ENCODE measurements around the gene LILRB3.
"Not testable (repeated sequence)": the region's sequence is repeated elsewhere in the genome, so short reads cannot be mapped to it uniquely, and the experiment has no call there.

LILRB3 gene

GRCh38 chr19:54201172-54201701 is 21.6 kb downstream of the LILRB3 start:
- Histone ChIP-seq H3K36me3 (ENCODE audit: insufficient read depth, low read length) (peaks cover 35% of the 10 kb centered on the region), H3K27ac (ENCODE audit: low read depth, low read length) (peak overlapping the region; percentile 89), H2AFZ (ENCODE audit: low read length, unreplicated experiment) (no peak overlapping the region), H3K4me3 (ENCODE audit: low read depth, low read length) (peak overlapping the region; percentile 93), H3K27me3 (ENCODE audit: insufficient read depth, low read length) (no peaks in the 10 kb centered on the region), H3K79me2 (ENCODE audit: control insufficient read depth, insufficient read depth, low read length, unreplicated experiment) (peaks cover 52% of the 10 kb centered on the region), H3K4me1 (ENCODE audit: control insufficient read depth, insufficient read depth, low read length, unreplicated experiment) (peaks cover 31% of the 10 kb centered on the region)

GRCh38 chr19:54199401-54199800 is 23.4 kb downstream of the LILRB3 start:
- no peak overlapping the region for H3K4me3 ChIP-seq (ENCODE audit: low read depth, low read length)
- no peak overlapping the region for H3K27ac ChIP-seq (ENCODE audit: low read depth, low read length)
- no peak overlapping the region for H2AFZ ChIP-seq (ENCODE audit: low read length, unreplicated experiment)
- H3K79me2 ChIP-seq (ENCODE audit: control insufficient read depth, insufficient read depth, low read length, unreplicated experiment), result peaks cover 34% of the 10 kb centered on the region
- no peaks in the 10 kb centered on the region for H3K27me3 ChIP-seq (ENCODE audit: insufficient read depth, low read length)
- H3K4me1 ChIP-seq (ENCODE audit: control insufficient read depth, insufficient read depth, low read length, unreplicated experiment), result peaks cover 22% of the 10 kb centered on the region
- H3K36me3 ChIP-seq (ENCODE audit: insufficient read depth, low read length), result peaks cover 23% of the 10 kb centered on the region

GRCh38 chr19:54197121-54197520 is 25.7 kb downstream of the LILRB3 start:
- Histone ChIP-seq H3K27ac (ENCODE audit: low read depth, low read length) (no peak overlapping the region), H3K27me3 (ENCODE audit: insufficient read depth, low read length) (no peaks in the 10 kb centered on the region), H3K4me1 (ENCODE audit: control insufficient read depth, insufficient read depth, low read length, unreplicated experiment) (peaks cover 11% of the 10 kb centered on the region), H2AFZ (ENCODE audit: low read length, unreplicated experiment) (no peak overlapping the region), H3K4me3 (ENCODE audit: low read depth, low read length) (no peak overlapping the region), H3K79me2 (ENCODE audit: control insufficient read depth, insufficient read depth, low read length, unreplicated experiment) (peaks cover 24% of the 10 kb centered on the region), H3K36me3 (ENCODE audit: insufficient read depth, low read length) (peaks cover 10% of the 10 kb centered on the region)

GRCh38 chr19:54196536-54196935 is 26.3 kb downstream of the LILRB3 start:
- H3K4me1 ChIP-seq (ENCODE audit: control insufficient read depth, insufficient read depth, low read length, unreplicated experiment), result peaks cover 8% of the 10 kb centered on the region
- no peak overlapping the region for H2AFZ ChIP-seq (ENCODE audit: low read length, unreplicated experiment)
- peaks cover 4% of the 10 kb centered on the region for H3K36me3 ChIP-seq (ENCODE audit: insufficient read depth, low read length)
- peaks cover 24% of the 10 kb centered on the region for H3K79me2 ChIP-seq (ENCODE audit: control insufficient read depth, insufficient read depth, low read length, unreplicated experiment)
- H3K4me3 ChIP-seq (ENCODE audit: low read depth, low read length), result no peak overlapping the region
- no peaks in the 10 kb centered on the region for H3K27me3 ChIP-seq (ENCODE audit: insufficient read depth, low read length)
- no peak overlapping the region for H3K27ac ChIP-seq (ENCODE audit: low read depth, low read length)

GRCh38 chr19:54194463-54194862 is 28.3 kb downstream of the LILRB3 start:
- H3K36me3 ChIP-seq (ENCODE audit: insufficient read depth, low read length); H3K27me3 ChIP-seq (ENCODE audit: insufficient read depth, low read length); H3K4me1 ChIP-seq (ENCODE audit: control insufficient read depth, insufficient read depth, low read length, unreplicated experiment); H3K27ac ChIP-seq (ENCODE audit: low read depth, low read length); H2AFZ ChIP-seq (ENCODE audit: low read length, unreplicated experiment); H3K4me3 ChIP-seq (ENCODE audit: low read depth, low read length): not testable (repeated sequence)
- peaks cover 18% of the 10 kb centered on the region for H3K79me2 ChIP-seq (ENCODE audit: control insufficient read depth, insufficient read depth, low read length, unreplicated experiment)

GRCh38 chr19:54193011-54193410 is 29.8 kb downstream of the LILRB3 start:
- H3K4me3 ChIP-seq (ENCODE audit: low read depth, low read length), result no peak overlapping the region
- no peaks in the 10 kb centered on the region for H3K27me3 ChIP-seq (ENCODE audit: insufficient read depth, low read length)
- H3K27ac ChIP-seq (ENCODE audit: low read depth, low read length), result no peak overlapping the region
- peaks cover 29% of the 10 kb centered on the region for H3K79me2 ChIP-seq (ENCODE audit: control insufficient read depth, insufficient read depth, low read length, unreplicated experiment)
- H3K4me1 ChIP-seq (ENCODE audit: control insufficient read depth, insufficient read depth, low read length, unreplicated experiment), result peaks cover 8% of the 10 kb centered on the region
- H3K36me3 ChIP-seq (ENCODE audit: insufficient read depth, low read length), result no peaks in the 10 kb centered on the region
- H2AFZ ChIP-seq (ENCODE audit: low read length, unreplicated experiment), result no peak overlapping the region

- peak overlapping the region; percentile 89 for H2AFZ ChIP-seq (ENCODE audit: low read length, unreplicated experiment)
- peak overlapping the region; percentile 99 for H3K27ac ChIP-seq (ENCODE audit: low read depth, low read length)
- no peaks in the 10 kb centered on the region for H3K36me3 ChIP-seq (ENCODE audit: insufficient read depth, low read length)
- H3K4me3 ChIP-seq (ENCODE audit: low read depth, low read length), result peak overlapping the region; percentile 98
- no peaks in the 10 kb centered on the region for H3K27me3 ChIP-seq (ENCODE audit: insufficient read depth, low read length)
- H3K4me1 ChIP-seq (ENCODE audit: control insufficient read depth, insufficient read depth, low read length, unreplicated experiment), result peaks cover 8% of the 10 kb centered on the region
- peaks cover 38% of the 10 kb centered on the region for H3K79me2 ChIP-seq (ENCODE audit: control insufficient read depth, insufficient read depth, low read length, unreplicated experiment)
Measured at GRCh38 chr19:54191811-54192453, 30.9 kb downstream of the LILRB3 start.

- H3K79me2 ChIP-seq (ENCODE audit: control insufficient read depth, insufficient read depth, low read length, unreplicated experiment), result peaks cover 44% of the 10 kb centered on the region
- peak within 1 kb of the TSS; percentile 98 for H3K4me3 ChIP-seq (ENCODE audit: low read depth, low read length)
- peaks cover 8% of the 10 kb centered on the region for H3K4me1 ChIP-seq (ENCODE audit: control insufficient read depth, insufficient read depth, low read length, unreplicated experiment)
- peak within 1 kb of the TSS; percentile 89 for H2AFZ ChIP-seq (ENCODE audit: low read length, unreplicated experiment)
- no peaks in the 10 kb centered on the region for H3K27me3 ChIP-seq (ENCODE audit: insufficient read depth, low read length)
- H3K36me3 ChIP-seq (ENCODE audit: insufficient read depth, low read length), result no peaks in the 10 kb centered on the region
- H3K27ac ChIP-seq (ENCODE audit: low read depth, low read length), result peak within 1 kb of the TSS; percentile 99
Measured at GRCh38 chr19:54191011-54191810, 31.6 kb downstream of the LILRB3 start, which contains the start of gene TSEN34. TSS of gene TSEN34 (plus strand) at chr19:54191308. CDS start at chr19:54191365, 57 bp downstream.

GRCh38 chr19:54190503-54191010 is 32.2 kb downstream of the LILRB3 start:
- H3K4me3 ChIP-seq (ENCODE audit: low read depth, low read length), result peak overlapping the region; percentile 98
- peaks cover 45% of the 10 kb centered on the region for H3K79me2 ChIP-seq (ENCODE audit: control insufficient read depth, insufficient read depth, low read length, unreplicated experiment)
- peak overlapping the region; percentile 99 for H3K27ac ChIP-seq (ENCODE audit: low read depth, low read length)
- peak overlapping the region; percentile 89 for H2AFZ ChIP-seq (ENCODE audit: low read length, unreplicated experiment)
- H3K4me1 ChIP-seq (ENCODE audit: control insufficient read depth, insufficient read depth, low read length, unreplicated experiment), result peaks cover 8% of the 10 kb centered on the region
- H3K36me3 ChIP-seq (ENCODE audit: insufficient read depth, low read length), result no peaks in the 10 kb centered on the region
- H3K27me3 ChIP-seq (ENCODE audit: insufficient read depth, low read length), result no peaks in the 10 kb centered on the region

- Histone ChIP-seq H3K27ac (ENCODE audit: low read depth, low read length) (peak overlapping the region; percentile 99), H2AFZ (ENCODE audit: low read length, unreplicated experiment) (peak overlapping the region; percentile 52), H3K4me3 (ENCODE audit: low read depth, low read length) (peak overlapping the region; percentile 98), H3K27me3 (ENCODE audit: insufficient read depth, low read length) (no peaks in the 10 kb centered on the region), H3K79me2 (ENCODE audit: control insufficient read depth, insufficient read depth, low read length, unreplicated experiment) (peaks cover 45% of the 10 kb centered on the region), H3K4me1 (ENCODE audit: control insufficient read depth, insufficient read depth, low read length, unreplicated experiment) (peaks cover 8% of the 10 kb centered on the region), H3K36me3 (ENCODE audit: insufficient read depth, low read length) (no peaks in the 10 kb centered on the region)
Measured at GRCh38 chr19:54189735-54190502, 32.9 kb downstream of the LILRB3 start.
